ENCODE data around the gene SLC2A9.
"Not testable (repeated sequence)": the region's sequence is repeated elsewhere in the genome, so short reads cannot be mapped to it uniquely, and the experiment has no call there.

Gene SLC2A9

DNA sequence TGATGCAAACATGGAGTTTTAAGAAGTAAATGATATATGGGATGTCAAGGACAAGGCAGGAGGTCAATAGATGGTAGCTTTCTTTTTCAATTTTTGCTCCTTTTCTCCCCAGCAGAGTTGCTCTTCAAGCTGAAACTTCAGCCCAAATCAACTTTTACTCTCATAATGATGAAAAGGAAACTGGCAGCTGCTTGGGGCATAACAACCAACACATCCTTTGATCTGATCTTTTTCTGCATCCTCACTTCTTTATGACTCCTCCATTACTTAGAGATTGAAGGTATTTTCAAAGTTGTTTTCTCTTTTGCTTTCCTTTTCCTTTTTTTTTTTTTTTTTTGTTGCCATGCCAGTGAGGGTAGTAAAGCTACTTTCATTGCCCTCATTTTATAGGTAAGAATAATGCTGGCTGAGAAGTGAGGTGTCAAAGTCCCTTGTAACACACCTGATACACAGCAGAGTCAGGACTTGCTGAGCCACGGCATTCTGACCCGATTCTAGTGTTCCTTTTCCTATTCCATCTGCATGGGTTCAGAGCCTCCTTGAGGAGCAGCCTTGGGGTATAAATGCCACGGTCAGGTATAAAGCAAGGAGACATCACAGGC is 26.9 kb downstream of the SLC2A9 start:
- DNase-seq: no peak

- DNase-seq: peak; percentile 5 to 20
Observed at GRCh38 chr4:9989918-9990635, 31.2 kb downstream of the SLC2A9 start.

DNA sequence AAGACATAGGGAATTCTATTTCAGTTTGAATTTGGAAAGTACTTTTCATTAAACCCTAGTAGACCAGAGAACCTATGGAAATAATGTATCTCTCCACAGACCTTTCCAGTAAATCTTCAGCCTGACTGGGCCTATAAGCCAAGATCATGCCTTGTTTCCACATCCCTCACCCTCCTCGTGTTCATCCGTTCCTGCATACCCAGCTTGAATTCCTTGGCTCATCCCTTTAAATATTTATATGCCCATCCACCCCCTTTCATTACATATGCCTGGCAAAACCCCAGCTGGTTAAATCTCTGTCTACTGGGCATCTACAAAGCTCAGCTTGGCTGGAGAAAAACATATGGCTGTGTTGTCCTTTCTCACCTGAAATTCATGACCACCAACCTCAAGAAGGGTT is 32.4 kb downstream of the SLC2A9 start:
- DNase-seq: no peak

DNA sequence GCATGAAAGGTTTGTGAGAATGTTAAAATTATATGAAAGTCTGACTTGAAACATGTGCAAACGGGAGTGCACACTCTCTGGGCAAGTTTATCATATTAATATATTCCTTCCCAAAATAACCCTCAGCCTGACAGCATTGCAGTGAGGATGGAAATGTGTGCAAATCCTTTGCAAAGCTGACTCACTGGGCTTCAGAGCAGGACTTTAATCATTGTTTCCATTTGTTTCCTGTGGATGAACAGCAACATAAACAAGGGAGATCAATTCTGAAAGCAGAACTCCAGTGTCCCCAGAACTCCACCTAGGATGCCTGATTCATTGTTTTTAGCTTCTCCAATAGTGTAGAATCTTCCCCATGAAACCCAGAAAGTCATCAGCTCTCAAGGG is 32.9 kb downstream of the SLC2A9 start:
- DNase-seq: no peak

DNA sequence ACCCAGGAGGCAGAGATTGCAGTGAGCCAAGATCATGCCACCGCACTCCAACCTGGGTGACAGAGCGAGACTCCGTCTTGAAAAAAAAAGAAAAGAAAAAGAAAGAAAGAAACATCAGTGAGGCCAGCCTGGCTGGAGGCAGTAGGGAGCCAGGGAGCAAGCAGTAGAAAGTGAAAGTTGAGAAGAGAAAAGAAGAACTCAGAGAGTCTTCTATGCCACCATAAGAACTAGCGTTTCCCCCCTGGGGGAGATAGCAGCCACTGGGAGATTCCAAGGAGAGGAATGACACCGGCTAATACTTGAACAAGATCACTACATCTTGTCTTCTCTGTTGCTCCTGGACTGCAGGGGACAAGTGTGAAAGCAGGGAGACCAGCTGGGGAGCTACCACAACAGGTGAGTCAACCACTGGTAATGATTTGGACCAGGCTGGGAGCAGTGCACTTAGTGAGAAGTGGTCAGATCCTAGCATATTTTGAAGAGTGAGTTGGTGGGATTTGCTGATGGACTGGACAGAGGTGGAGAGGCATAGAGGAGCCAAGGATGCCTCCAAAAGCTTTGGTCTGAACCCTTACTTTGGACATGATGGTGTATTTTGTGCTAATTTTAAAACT is 33.4 kb downstream of the SLC2A9 start:
- DNase-seq: no peak

DNA sequence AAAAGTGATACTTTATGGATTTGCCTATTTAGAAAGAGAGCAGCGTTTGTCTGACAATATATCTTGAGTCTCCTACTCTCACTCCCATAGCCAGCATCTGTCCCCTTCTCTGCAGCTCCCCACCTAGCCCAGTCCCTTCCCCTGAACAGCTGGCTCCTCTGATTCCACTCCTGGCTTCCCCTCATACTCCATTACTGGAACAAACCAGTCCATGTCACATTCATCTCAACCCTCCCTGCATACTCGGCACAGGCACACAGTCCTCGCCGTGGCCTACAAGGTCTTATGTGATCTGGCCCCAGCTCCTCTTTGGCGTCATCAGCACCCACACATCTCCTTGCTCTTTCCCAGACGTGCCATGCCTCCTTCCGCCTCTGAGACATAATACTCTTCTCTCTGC is 36.7 kb downstream of the SLC2A9 start:
- no peak for DNase-seq

GRCh38 chr4:9983211-9983610 is 38.1 kb downstream of the SLC2A9 start:
- DNase-seq: no peak

GRCh38 chr4:9981899-9982298 is 39.4 kb downstream of the SLC2A9 start:
- not testable (repeated sequence) for DNase-seq

DNA sequence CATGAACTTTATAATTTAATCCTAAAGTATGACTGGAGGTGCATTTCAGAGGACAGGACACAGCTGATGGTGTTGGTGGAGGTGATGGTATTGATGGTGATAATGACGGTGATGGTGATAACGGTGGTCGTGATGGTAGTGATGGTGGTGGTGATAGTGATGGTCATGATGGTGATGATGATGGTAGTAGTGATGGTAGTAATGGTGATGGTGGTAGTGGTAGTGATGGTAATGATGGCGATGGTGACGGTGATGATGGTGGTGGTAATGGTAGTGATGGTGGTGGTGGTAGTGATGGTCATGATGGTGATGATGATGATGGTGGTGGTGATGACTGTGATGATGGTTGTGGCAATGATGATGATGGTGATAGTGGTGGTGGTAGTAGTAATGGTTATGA is 40.4 kb downstream of the SLC2A9 start:
- DNase-seq: no peak

- no peak for DNase-seq
Observed at GRCh38 chr4:9979101-9979701, 42.1 kb downstream of the SLC2A9 start.

GRCh38 chr4:9977518-9978031 is 43.7 kb downstream of the SLC2A9 start:
- no peak for DNase-seq

GRCh38 chr4:9976781-9977180 is 44.5 kb downstream of the SLC2A9 start:
- no peak for DNase-seq

GRCh38 chr4:9976293-9976692 is 45.0 kb downstream of the SLC2A9 start:
- no peak for DNase-seq

DNA sequence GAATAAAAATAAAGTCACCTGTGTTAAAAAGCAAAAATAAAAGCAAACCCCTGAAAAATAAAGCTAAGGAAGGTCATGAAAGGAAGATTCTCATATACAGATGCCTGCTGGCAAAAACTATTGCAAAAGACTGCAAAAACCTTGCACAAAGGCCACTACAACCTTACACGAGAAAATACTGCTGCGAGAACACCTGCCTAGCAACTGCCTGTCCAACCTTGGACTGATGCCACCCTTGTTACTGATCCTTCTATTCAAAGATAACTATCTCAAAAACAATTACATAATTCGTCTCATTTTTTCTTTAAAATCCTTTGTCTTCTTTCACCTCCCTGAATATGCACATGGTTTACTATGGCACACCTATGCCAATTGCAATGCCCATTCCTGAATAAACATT is 49.6 kb downstream of the SLC2A9 start:
- DNase-seq: no peak

DNA sequence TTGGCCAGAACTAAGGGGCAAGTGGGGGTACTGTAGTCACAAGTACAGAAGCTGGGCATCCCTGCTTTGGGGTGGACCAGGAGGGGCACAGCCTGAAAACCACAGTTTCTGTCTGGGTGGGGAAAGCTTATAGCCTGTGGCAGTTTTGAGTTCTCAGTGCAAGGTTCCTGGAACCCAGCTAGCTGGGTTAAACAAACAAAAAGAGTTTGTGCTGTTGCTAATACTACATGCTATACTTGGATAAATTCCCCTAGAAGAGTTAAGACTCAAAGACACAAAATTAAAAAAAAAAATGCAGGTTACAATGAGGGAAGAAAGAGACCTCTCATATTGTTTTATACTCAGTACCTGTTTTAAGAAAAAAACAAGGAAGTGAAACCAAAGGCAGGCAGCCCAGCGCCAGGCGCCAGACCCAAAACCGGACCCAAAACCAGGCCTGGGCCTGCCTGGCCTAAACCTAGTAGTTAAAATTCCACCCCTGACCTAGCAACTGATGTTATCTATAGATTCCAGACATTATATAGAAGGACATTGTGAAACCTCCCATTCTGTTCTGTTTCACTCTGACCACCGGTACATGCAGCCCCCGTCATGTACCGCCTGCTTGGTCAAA is 50.8 kb downstream of the SLC2A9 start:
- DNase-seq: no peak

DNA sequence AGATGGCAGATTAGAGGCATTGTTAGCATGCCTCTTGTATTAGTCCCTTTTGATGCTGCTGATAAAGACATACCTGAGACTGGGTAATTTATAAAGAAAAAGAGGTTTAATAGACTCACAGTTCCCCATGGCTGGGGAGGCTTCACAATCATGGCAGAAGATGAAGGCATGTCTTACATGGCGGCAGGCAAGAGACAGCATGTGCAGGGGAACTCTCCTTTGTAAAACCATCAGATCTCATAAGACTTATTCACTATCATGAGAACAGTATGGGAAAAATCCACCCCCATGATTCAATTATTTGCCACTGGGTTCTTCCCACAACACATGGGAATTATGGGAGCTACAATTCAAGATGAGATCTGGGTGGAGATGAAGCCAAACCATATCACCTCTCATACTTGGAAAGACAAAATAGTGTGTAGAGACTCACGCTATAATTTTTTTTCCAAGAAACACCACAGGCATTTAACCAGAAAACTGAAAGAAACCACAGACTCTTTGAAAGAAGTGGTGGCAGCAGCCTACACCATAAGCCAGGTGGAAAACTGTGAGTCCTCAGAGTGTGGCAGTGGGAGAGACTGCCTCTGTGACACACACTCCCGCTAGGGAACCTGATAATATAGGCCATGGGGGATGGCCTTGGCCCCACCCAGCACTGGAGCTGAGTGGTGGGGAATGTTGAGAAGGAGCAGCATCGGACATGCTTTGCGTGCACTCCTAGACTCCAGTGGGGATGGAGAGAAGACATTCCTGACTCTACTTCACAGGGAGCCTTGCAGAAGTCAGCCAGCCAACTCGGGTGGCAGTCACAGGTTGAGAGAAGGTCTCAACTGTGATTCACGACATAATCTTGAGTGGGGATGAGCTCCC is 51.5 kb downstream of the SLC2A9 start:
- DNase-seq: no peak

GRCh38 chr4:9968472-9968871 is 52.8 kb downstream of the SLC2A9 start:
- DNase-seq: no peak

- peak in 1 of 2 donors; percentile 40 for DNase-seq
Observed at GRCh38 chr4:9964879-9965278, 56.4 kb downstream of the SLC2A9 start.

GRCh38 chr4:9963328-9963727 is 58.0 kb downstream of the SLC2A9 start:
- DNase-seq: no peak

GRCh38 chr4:9962611-9963314 is 58.5 kb downstream of the SLC2A9 start:
- no peak for DNase-seq

DNA sequence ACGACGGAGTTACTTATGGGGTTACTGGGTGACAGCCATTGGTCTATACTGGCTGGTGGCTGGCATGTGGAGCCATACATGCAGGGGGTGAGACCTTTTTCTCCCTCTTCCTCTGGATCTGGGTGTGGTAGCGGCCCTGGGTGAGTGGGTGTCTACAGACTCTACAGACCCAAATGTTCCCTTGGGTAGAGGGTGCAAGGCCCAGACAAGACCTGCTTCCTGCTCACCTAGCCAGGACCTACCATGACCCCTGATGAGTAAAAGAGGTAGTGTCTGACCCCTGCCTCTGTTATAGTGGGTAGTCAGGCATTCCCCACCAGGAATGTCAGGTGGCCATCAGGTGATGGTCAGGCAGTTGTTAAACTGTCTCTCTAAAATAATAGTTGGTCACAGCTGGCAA is 66.8 kb downstream of the SLC2A9 start:
- DNase-seq: no peak

All from inflammatory macrophage (primary cell).